ENCODE results near the gene CCDC144A.
"Not testable (repeated sequence)": the region's sequence is repeated elsewhere in the genome, so short reads cannot be mapped to it uniquely, and the experiment has no call there.

Gene CCDC144A

GRCh38 chr17:16818821-16819683, 129.0 kb downstream of the CCDC144A start:
- no peak for DNase-seq

DNA sequence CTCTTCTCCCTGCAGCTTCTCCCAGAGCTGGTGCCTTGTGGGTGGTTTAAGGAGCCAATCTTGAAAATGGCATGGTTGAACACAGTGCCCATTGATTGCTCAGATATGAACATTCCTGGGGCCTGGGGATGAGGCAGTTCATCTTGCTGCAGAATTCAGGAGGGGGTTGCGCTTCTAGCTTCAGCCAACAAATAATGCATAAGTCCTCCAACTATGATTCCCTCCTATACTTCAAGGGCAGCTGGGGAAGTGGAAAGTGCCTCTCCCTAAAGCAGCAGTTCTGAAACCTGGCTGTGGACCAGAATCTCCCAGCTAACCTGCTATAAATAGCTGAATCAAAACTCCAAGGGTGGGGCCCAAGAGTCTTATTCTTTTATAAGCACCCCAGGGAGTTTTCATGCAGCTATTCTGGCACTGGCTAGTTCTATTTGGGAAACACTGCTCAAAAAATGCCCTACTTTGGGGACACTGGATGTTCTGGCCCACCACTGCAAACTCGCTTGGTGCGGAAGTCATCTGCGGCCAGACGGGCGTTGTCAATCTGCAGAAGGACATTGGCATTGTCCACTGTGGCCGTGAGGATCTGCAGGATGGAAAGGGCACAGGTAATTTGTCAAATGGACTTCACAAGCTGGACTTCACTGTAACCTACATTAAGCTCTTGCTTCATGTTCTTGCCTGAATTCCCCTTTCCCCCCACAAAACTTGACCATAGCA, 130.3 kb downstream of the CCDC144A start:
- DNase-seq = no peak

DNA sequence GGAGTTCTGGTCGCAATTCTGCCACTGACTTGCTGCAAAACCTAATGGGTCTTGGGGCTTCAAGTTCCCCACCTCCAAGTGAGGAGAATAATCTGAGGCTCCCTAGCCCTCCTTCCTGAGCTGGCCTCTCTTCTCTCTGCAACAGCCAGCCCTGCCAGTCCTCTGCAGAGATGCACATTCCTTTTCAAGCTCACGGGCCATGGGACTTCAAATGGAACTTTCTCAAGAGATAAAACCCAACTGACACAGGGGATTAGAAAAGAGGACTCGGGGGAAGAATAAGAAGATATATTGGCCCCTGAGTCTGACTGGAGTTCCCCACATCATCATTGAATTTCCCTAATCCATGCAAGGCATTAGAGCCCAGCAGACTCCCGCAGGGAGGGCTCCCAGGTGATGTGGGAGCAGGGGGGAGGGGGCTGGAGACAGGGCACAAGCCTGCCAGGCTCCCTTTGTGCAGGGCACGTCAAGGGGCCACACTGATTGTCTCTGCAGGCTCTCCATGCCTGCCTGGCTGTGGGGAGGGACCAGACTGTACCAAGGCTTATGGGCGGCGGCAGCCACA, 131.0 kb downstream of the CCDC144A start:
- no peak for DNase-seq

- not testable (repeated sequence) for DNase-seq
These were observed 132.1 kb downstream of the CCDC144A start for GRCh38 chr17:16822133-16822532.

- not testable (repeated sequence) for DNase-seq
These were observed 133.8 kb downstream of the CCDC144A start for GRCh38 chr17:16823768-16824406.
